H7 (cell line): ENCODE data around the gene S100A10. TPM values are rescaled to one million over a fixed set of nuclear protein-coding genes. Genes with fewer than 3 reads are reported as not detected.
A peak's percentile ranks its signal among the peaks of the same experiment; 100 is the strongest.

ENCODE experiments used
- DNase-seq: peaks from one replicate; pipeline ENCODE4 v3.0.0; 2012
- H3K27me3 ChIP-seq: 2 replicates; pipeline ENCODE4 v1.6.0; 2011; ENCODE audit warnings: mild to moderate bottlenecking, low read length; ENCODE audit not compliant: control insufficient read depth, insufficient read depth
- H3K36me3 ChIP-seq: replicated peaks from 2 replicates; pipeline ENCODE4 v1.5.1; 2011; ENCODE audit warnings: low read length; ENCODE audit not compliant: control insufficient read depth, insufficient read depth
- H3K4me3 ChIP-seq: 2 replicates; pipeline ENCODE4 v1.5.1; 2011; ENCODE audit warnings: low read depth, mild to moderate bottlenecking, control low read depth, low read length, moderate library complexity; ENCODE audit not compliant: insufficient read depth
- total RNA-seq: library from RNA; depleted of rRNA; stranded (reverse); fragments of >200 nt; shearing (Covaris generic); gene quantifications from 2 replicates; pipeline ENCODE4 v1.2.3, GENCODE V29; 2014

S100A10 gene
- total RNA-seq, 1 experiment from 2014 or later = 116 TPM

- Histone ChIP-seq H3K36me3 (peaks cover 8% of the 10 kb centered on the region), H3K4me3 (no peak overlapping the region), H3K27me3 (no peaks in the 10 kb centered on the region)
- DNase-seq = no peak
Observed at GRCh38 chr1:151986501-151987190, 7.0 kb downstream of the S100A10 start.

GRCh38 chr1:151985768-151986167, 7.9 kb downstream of the S100A10 start:
- Histone ChIP-seq H3K27me3 (no peaks in the 10 kb centered on the region), H3K36me3 (peaks cover 8% of the 10 kb centered on the region)
- DNase-seq = no peak

DNA sequence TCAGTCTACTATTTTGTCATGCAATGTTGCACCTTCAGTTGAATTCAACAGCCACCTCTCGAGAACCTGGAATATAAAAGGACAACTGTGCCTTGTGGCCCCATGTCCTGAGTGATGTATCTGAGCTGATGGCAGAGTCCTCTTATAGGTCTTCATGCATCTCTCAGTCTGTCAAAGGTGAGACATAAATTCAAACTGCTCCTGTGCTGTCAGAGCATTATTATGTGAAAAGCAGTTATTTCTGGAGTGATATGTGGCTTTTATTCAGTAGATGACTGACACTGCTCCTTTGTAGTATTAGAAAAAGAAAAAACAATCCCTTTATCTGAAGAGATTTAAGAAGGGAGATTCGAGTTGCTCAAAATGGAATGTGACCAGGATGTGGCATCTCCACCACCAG, 8.4 kb downstream of the S100A10 start:
- Histone ChIP-seq H3K27me3 (no peaks in the 10 kb centered on the region), H3K36me3 (peaks cover 8% of the 10 kb centered on the region), H3K4me3 (no peak overlapping the region)
- no peak for DNase-seq

More at GRCh38 chr1:151985768-151986167, 7.9 kb downstream of the S100A10 start:
- no peak overlapping the region for H3K4me3 ChIP-seq

- no peaks in the 10 kb centered on the region for H3K27me3 ChIP-seq
- DNase-seq = no peak
- peaks cover 8% of the 10 kb centered on the region for H3K36me3 ChIP-seq
- no peak overlapping the region for H3K4me3 ChIP-seq
Observed at GRCh38 chr1:151984313-151984956, 9.2 kb downstream of the S100A10 start.

GRCh38 chr1:151982300-151983005, 11.2 kb downstream of the S100A10 start:
- no peak for DNase-seq
- Histone ChIP-seq H3K36me3 (peaks cover 8% of the 10 kb centered on the region), H3K27me3 (no peaks in the 10 kb centered on the region), H3K4me3 (no peak overlapping the region)

DNA sequence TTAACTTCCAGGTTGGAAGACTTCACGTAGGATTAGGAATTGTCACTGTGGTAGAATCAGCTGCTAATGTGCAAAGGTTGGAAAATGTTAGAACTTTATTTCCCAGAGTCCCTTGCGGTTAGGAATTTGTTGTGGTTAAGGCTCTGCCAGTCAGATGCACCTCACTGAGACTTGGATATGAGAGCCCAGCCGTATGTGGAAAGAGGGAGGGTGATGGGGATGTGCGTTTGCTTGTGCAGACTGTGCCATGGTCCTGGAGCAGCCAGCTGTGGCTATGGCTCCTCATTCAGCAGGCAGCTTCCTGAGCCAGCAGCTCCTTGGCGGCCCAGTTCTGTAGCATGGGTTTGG, 12.5 kb downstream of the S100A10 start:
- no peaks in the 10 kb centered on the region for H3K27me3 ChIP-seq
- DNase-seq = no peak
- H3K4me3 ChIP-seq = no peak overlapping the region
- peaks cover 8% of the 10 kb centered on the region for H3K36me3 ChIP-seq

- Histone ChIP-seq H3K4me3 (no peak overlapping the region), H3K27me3 (no peaks in the 10 kb centered on the region), H3K36me3 (peaks cover 8% of the 10 kb centered on the region)
- DNase-seq = no peak
Observed at GRCh38 chr1:151980287-151981177, 13.1 kb downstream of the S100A10 start.

- H3K4me3 ChIP-seq = no peak overlapping the region
- peaks cover 3% of the 10 kb centered on the region for H3K36me3 ChIP-seq
- DNase-seq = no peak
- H3K27me3 ChIP-seq = no peaks in the 10 kb centered on the region
Observed at GRCh38 chr1:151978922-151979321, 14.7 kb downstream of the S100A10 start.

DNA sequence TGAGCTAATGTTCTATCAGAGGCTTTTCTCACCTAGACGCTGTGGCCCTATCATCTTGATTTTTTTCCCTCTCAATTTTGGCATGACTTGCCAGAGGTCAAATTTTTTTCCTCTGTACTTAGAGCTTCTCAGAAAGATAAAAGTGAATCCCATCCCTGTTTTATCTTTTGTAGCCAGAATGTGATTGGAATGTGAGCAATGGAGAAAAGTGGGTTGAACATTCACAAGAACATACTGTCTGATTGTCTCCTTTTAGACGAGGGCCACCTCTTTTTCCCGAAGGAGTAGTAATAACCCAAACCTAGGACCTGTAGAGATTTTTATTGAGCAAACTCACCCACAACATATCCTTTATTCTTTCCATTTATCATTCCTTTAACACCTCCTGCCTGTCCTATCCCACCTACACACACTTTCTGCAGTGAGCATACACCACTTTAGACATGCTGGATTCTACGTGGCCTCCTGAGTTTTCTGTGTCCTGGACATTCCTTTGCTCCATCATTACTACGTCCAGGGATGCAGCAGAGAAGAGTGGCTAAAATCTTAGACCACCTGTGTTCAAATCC, 15.9 kb downstream of the S100A10 start:
- no peak overlapping the region for H3K4me3 ChIP-seq
- no peak for DNase-seq
- H3K27me3 ChIP-seq = no peaks in the 10 kb centered on the region
- peaks cover 1% of the 10 kb centered on the region; the same call in 1 of the 2 replicates for H3K36me3 ChIP-seq

GRCh38 chr1:151976858-151977257, 16.8 kb downstream of the S100A10 start:
- Histone ChIP-seq H3K36me3 (no peaks in the 10 kb centered on the region), H3K4me3 (no peak overlapping the region), H3K27me3 (no peaks in the 10 kb centered on the region)
- no peak for DNase-seq

DNA sequence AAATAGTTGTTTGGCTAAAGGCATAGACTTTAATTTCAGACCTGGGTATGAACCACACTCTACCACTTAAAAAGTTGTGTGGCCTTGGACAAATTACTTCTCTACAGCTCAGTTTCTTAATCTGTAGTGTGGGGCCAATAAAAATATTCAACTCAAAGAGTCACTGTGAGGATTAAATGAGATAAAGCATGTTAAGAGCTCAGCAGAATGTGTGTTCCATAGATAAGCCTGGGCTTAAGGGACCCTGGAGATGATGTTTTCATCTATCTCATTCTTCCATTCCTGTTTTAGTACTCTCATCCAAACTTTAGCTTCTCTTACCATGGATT, 17.7 kb downstream of the S100A10 start:
- Histone ChIP-seq H3K27me3 (no peaks in the 10 kb centered on the region), H3K4me3 (no peak overlapping the region), H3K36me3 (no peaks in the 10 kb centered on the region)
- no peak for DNase-seq

DNA sequence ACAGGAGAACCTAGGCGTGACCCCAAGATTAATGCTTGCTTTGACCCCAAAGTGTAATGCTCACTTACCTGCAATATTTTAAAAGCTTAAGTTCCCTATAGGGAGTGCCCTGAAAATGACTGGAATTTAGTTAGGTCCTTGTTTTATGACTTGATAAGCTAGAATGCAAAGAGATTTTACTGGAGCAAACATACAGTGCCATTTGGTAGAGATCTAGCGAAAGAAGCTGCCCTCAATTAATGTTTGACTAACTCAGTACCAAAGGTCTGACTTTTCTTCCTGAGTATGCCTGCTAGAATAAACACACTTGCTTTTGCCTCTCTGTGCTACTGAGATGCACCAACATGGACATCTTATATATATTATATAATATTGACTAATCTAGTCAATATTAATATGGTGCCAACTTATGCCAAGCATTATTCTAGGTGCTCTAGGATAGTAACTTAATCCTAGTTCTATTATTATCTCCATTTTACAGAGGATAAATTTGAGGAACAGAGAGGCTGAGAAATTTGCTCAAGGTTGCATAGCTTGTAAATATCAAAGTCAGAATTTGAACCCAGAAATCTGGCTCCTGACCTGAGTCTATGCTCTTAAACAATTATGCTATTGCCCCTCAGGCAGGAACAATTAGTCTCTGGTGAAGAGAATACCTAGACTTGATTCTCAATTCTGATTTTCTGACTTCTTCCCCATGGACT, 18.2 kb downstream of the S100A10 start:
- no peaks in the 10 kb centered on the region for H3K36me3 ChIP-seq
- DNase-seq = no peak
- H3K27me3 ChIP-seq = no peaks in the 10 kb centered on the region
- no peak overlapping the region for H3K4me3 ChIP-seq

- DNase-seq = peak; percentile 62
- H3K27me3 ChIP-seq = no peaks in the 10 kb centered on the region
- H3K36me3 ChIP-seq = no peaks in the 10 kb centered on the region
- no peak overlapping the region for H3K4me3 ChIP-seq
Observed at GRCh38 chr1:151972542-151973248, 21.0 kb downstream of the S100A10 start.
